Measurements from ENCODE around the gene TRAF7.
"Not testable (repeated sequence)": the region's sequence is repeated elsewhere in the genome, so short reads cannot be mapped to it uniquely, and the experiment has no call there.

TRAF7 gene

GRCh38 chr16:2115591-2115973 lies 40.0 kb upstream of the TRAF7 start:
- Histone ChIP-seq H3K27ac (no peak overlapping the region), H3K4me3 (no peak overlapping the region)
- TF ChIP-seq CTCF (IDR thresholded peaks at IDR 0.05): no peak
- DNase-seq (ENCODE audit: low spot score): no peak

- not testable (repeated sequence) for H3K27ac ChIP-seq, H3K4me3 ChIP-seq
Observed at GRCh38 chr16:2116428-2116827, 39.2 kb upstream of the TRAF7 start.

GRCh38 chr16:2117341-2117740 lies 38.2 kb upstream of the TRAF7 start:
- H3K4me3 ChIP-seq; DNase-seq (ENCODE audit: low spot score); H3K27ac ChIP-seq: not testable (repeated sequence)

More at GRCh38 chr16:2116428-2116827, 39.2 kb upstream of the TRAF7 start:
- DNase-seq (ENCODE audit: low spot score): not testable (repeated sequence)

- not testable (repeated sequence) for H3K27ac ChIP-seq; DNase-seq (ENCODE audit: low spot score); H3K4me3 ChIP-seq
Observed at GRCh38 chr16:2117960-2118722, 37.4 kb upstream of the TRAF7 start.

- DNase-seq (ENCODE audit: low spot score): not testable (repeated sequence)
- TF ChIP-seq CTCF (IDR thresholded peaks at IDR 0.05): peak; percentile 30
- Histone ChIP-seq H3K4me3 (peak overlapping the region; percentile 68), H3K27ac (peak overlapping the region; percentile 98 to 99)
Observed at GRCh38 chr16:2121325-2121724, 34.3 kb upstream of the TRAF7 start.

- H3K4me3 ChIP-seq: peak overlapping the region; percentile 68
- H3K27ac ChIP-seq: peak overlapping the region; percentile 98 to 99
- TF ChIP-seq CTCF (IDR thresholded peaks at IDR 0.05): no peak
Observed at GRCh38 chr16:2121853-2122252, 33.7 kb upstream of the TRAF7 start.

GRCh38 chr16:2122429-2122828 lies 33.2 kb upstream of the TRAF7 start:
- peak overlapping the region; percentile 68 for H3K4me3 ChIP-seq
- peak overlapping the region; percentile 98 to 99 for H3K27ac ChIP-seq
- no peak for TF ChIP-seq CTCF (IDR thresholded peaks at IDR 0.05)
- DNase-seq (ENCODE audit: low spot score): no peak

More at GRCh38 chr16:2121853-2122252, 33.7 kb upstream of the TRAF7 start:
- peak; percentile 82 for DNase-seq (ENCODE audit: low spot score)

- not testable (repeated sequence) for DNase-seq (ENCODE audit: low spot score)
- peak overlapping the region; percentile 98 to 99 for H3K27ac ChIP-seq
Observed at GRCh38 chr16:2122934-2123683, 32.5 kb upstream of the TRAF7 start.

GRCh38 chr16:2123706-2124376 lies 31.7 kb upstream of the TRAF7 start:
- Histone ChIP-seq H3K4me3 (peak overlapping the region; percentile 68), H3K27ac (peak overlapping the region; percentile 98 to 99)
- not testable (repeated sequence) for DNase-seq (ENCODE audit: low spot score)

More at GRCh38 chr16:2122934-2123683, 32.5 kb upstream of the TRAF7 start:
- peak overlapping the region; percentile 68 for H3K4me3 ChIP-seq

GRCh38 chr16:2124377-2124693 lies 31.2 kb upstream of the TRAF7 start:
- DNase-seq (ENCODE audit: low spot score): not testable (repeated sequence)
- Histone ChIP-seq H3K4me3 (peak overlapping the region; percentile 68), H3K27ac (peak overlapping the region; percentile 98 to 99)

- peak overlapping the region; percentile 98 to 99 for H3K27ac ChIP-seq
- DNase-seq (ENCODE audit: low spot score): not testable (repeated sequence)
- H3K4me3 ChIP-seq: peak overlapping the region; percentile 68
Observed at GRCh38 chr16:2124694-2125444, 30.7 kb upstream of the TRAF7 start.

- H3K4me3 ChIP-seq: peak overlapping the region; percentile 68
- peak overlapping the region; percentile 98 to 99 for H3K27ac ChIP-seq
- DNase-seq (ENCODE audit: low spot score): not testable (repeated sequence)
Observed at GRCh38 chr16:2125609-2126008, 30.0 kb upstream of the TRAF7 start.

GRCh38 chr16:2126161-2126743 lies 29.3 kb upstream of the TRAF7 start:
- Histone ChIP-seq H3K27ac (peak overlapping the region; percentile 98 to 99), H3K4me3 (peak overlapping the region; percentile 68)
- not testable (repeated sequence) for DNase-seq (ENCODE audit: low spot score)
